NB4 (cell line): ENCODE results near the gene FAM181A.

ENCODE experiments used
- CTCF ChIP-seq: IDR thresholded peaks from one replicate; pipeline ENCODE4 v1.5.1; 2012; ENCODE audit warnings: low read depth, low read length
- POLR2A ChIP-seq: IDR thresholded peaks from 2 replicates; pipeline ENCODE4 v1.6.1; 2011; ENCODE audit warnings: mild to moderate bottlenecking; ENCODE audit not compliant: insufficient read length; ENCODE audit errors: extremely low read depth

GRCh38 chr14:93950948-93951634, 23.9 kb downstream of the FAM181A start:
- TF ChIP-seq POLR2A, result no peak
- no peak for TF ChIP-seq CTCF
